Esophagus muscularis mucosa (tissue), 3 donors: ENCODE results near the gene COBL.

Experiments
- EP300 ChIP-seq: sonication (generic); formaldehyde crosslinking; IDR thresholded peaks from one replicate; pipeline ENCODE4 v1.6.1; 2017; ENCODE audit warnings: antibody characterized with exemption
- TF ChIP-seq, protein P1 (sequence below), 3 experiments: fragments of 200-600 bp in 2 of 3; fragments of 450-650 bp in 1 of 3; sonication (generic) in 2 of 3; IDR thresholded peaks; one replicate each; pipeline ENCODE4 v1.5.1; 2017 to 2019; ENCODE audit warnings: antibody characterized with exemption in 3 of 3, mild to moderate bottlenecking in 2 of 3, moderate library complexity in 1 of 3

DNA sequence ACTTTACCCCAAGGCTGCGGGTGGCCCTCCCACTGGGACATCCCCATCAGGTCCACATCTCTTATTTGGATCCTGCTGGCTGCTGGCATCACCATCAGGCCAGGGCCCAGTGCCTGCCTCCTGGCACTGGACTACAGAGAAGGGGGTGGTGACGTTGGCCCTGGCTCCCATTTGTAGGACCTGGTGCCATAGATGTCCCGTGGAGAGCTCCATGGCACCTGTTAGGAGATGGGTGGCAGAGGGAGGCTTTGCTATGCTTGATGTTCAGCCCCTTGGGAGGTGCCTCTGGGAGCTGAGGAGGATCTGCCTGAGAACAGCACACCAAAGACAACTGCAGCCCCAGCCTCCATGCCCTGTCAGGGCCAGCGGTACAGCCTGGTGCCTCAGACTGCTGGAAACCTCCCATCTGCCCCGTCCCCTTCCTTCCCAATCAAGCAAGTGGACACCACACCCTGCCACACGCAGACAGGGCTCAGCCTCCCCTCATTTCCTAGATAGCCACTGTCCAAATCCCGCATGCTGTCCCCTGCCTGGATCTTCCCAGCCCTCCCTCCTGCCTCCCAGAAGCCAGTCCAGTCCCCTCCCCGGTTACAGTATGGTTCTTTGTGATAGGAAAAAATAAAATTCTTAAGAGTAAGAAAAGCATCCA lies 303.9 kb downstream of the COBL start:
- TF ChIP-seq, protein P1, sequence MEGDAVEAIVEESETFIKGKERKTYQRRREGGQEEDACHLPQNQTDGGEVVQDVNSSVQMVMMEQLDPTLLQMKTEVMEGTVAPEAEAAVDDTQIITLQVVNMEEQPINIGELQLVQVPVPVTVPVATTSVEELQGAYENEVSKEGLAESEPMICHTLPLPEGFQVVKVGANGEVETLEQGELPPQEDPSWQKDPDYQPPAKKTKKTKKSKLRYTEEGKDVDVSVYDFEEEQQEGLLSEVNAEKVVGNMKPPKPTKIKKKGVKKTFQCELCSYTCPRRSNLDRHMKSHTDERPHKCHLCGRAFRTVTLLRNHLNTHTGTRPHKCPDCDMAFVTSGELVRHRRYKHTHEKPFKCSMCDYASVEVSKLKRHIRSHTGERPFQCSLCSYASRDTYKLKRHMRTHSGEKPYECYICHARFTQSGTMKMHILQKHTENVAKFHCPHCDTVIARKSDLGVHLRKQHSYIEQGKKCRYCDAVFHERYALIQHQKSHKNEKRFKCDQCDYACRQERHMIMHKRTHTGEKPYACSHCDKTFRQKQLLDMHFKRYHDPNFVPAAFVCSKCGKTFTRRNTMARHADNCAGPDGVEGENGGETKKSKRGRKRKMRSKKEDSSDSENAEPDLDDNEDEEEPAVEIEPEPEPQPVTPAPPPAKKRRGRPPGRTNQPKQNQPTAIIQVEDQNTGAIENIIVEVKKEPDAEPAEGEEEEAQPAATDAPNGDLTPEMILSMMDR (IDR thresholded peaks at IDR 0.05) = no peak
- no peak for TF ChIP-seq EP300
